22Rv1 (cell line): ENCODE measurements around the gene MLX.

ENCODE experiments used
- H3K27ac ChIP-seq: fragments of 450-650 bp; 2 replicates; pipeline ENCODE4 v1.5.1; 2017
- CTCF ChIP-seq: fragments of 450-650 bp; IDR thresholded peaks from 2 replicates; pipeline ENCODE4 v1.5.1; 2017; ENCODE audit warnings: mild to moderate bottlenecking
- ZFX ChIP-seq: fragments of 450-650 bp; IDR thresholded peaks from 2 replicates; pipeline ENCODE4 v1.6.1; 2017; ENCODE audit warnings: antibody characterized with exemption, borderline replicate concordance

MLX gene

GRCh38 chr17:42521036-42521435 is 45.9 kb upstream of the MLX start:
- TF ChIP-seq ZFX: no peak
- TF ChIP-seq CTCF: no peak
- no peak overlapping the region for H3K27ac ChIP-seq

GRCh38 chr17:42521666-42522262 is 45.1 kb upstream of the MLX start:
- H3K27ac ChIP-seq: no peak overlapping the region
- TF ChIP-seq CTCF (no peak), ZFX (no peak)

GRCh38 chr17:42522263-42522790 is 44.6 kb upstream of the MLX start:
- no peak for TF ChIP-seq CTCF
- TF ChIP-seq ZFX: no peak
- H3K27ac ChIP-seq: no peak overlapping the region

- TF ChIP-seq CTCF (no peak), ZFX (no peak)
- no peak overlapping the region for H3K27ac ChIP-seq
Observed at GRCh38 chr17:42522798-42523278, 44.1 kb upstream of the MLX start.

GRCh38 chr17:42525221-42525620 is 41.7 kb upstream of the MLX start:
- no peak overlapping the region for H3K27ac ChIP-seq
- no peak for TF ChIP-seq ZFX
- no peak for TF ChIP-seq CTCF

GRCh38 chr17:42526031-42526444 is 40.9 kb upstream of the MLX start:
- H3K27ac ChIP-seq: no peak overlapping the region
- TF ChIP-seq CTCF: no peak

GRCh38 chr17:42527932-42528331 is 39.0 kb upstream of the MLX start:
- no peak overlapping the region for H3K27ac ChIP-seq
- TF ChIP-seq ZFX (no peak), CTCF (no peak)
